NCI-H446 (cell line): Measurements from ENCODE around the gene L3MBTL2.

Source experiments
- DNase-seq, 2 experiments: peaks; one replicate each; lab custom pipeline; 2025; lab: John Stamatoyannopoulos, UW

L3MBTL2 gene

DNA sequence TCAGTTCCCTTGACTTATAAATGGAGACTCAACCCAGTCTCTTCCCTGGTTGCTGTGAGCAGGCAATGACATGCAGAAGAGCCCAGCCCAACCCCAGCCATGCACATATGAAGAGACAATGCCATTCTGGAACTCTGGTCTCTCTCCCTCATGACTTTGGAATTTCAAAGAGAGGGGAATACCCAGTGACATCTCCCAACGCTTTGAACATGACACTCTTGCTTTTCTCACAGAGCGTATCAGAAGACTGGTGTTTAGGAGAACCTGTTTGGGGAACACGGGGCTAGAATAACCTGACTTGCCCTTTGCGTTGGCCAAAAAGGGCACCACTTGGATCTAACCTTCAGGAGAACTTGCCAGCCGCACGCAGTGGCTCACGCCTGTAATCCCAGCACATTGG lies 68.0 kb downstream of the L3MBTL2 start:
- no peak for DNase-seq

DNA sequence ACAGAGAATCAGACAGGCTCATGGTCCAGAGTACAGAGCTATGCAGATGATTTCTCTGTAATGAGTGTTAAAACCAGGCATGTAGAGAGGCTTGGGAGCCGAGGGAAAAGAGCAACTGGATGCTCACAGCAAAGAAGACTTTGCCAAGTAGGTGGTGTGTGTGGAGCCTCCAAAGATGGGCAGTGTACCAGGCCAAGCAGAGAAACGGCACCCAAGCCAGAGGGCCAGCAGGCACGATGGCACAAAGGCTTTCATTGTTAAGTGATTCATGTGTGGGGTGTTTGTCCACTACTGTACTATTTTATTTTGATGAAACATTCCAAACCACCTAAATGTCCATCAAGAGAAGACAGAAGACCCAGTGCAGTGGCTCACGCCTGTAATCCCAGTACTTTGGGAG lies 69.7 kb downstream of the L3MBTL2 start:
- DNase-seq: no peak

DNA sequence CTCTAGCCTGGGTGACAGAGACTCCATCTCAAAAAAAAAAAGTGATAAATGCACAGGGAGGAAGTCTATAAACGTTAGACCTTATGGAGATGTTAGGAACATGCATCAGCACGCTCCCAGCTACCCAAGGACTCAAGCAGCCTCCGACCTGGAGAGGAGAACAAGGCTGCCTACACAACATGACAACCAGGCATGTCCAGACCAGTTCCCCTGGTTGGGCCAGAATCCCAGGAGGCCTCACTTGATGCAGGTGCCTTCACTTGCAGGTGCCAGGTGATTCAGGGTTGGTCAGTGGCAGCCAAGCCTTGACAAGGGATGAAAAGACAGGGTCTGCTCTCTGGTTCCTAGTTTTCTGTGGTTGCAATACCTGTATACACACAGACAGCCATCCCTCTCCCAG lies 75.0 kb downstream of the L3MBTL2 start:
- no peak for DNase-seq

DNA sequence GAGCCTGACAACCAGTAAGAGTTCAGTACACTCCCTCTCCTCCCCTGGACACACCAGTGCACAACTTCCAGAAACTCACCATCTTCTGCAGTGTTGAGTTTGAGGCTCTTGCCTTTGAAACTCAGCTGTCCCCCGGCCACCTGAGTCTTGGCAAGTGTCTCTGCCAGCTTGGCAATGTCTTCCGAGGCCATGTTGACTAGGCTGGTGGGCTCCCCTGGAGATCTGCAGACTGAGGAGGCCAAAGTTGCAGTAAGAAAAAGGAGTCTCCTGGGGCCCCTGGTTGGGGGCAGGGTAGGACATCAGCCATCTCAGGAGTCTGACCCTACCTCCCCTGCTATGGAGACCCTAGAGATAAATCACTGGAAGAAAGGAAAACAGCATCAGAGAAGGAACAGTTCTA lies 75.7 kb downstream of the L3MBTL2 start:
- DNase-seq: no peak
